HG02943 (cell line): ENCODE data around the gene LRPPRC.

ENCODE experiments used
- ATAC-seq: cut with Tn5 transposase; IDR thresholded peaks from one replicate; pipeline ENCODE4 v1.9.1; 2021; ENCODE audit warnings: mild to moderate bottlenecking, low read depth, moderate library complexity; ENCODE audit not compliant: unreplicated experiment

LRPPRC gene

GRCh38 chr2:43874776-43875451, 120.9 kb downstream of the LRPPRC start:
- ATAC-seq, result no peak

GRCh38 chr2:43872151-43872550, 123.6 kb downstream of the LRPPRC start:
- ATAC-seq, result no peak

GRCh38 chr2:43855292-43855691, 140.5 kb downstream of the LRPPRC start:
- ATAC-seq, result no peak

GRCh38 chr2:43854671-43855070, 141.1 kb downstream of the LRPPRC start:
- ATAC-seq, result no peak

GRCh38 chr2:43853141-43854081, 142.4 kb downstream of the LRPPRC start:
- ATAC-seq, result no peak

- no peak for ATAC-seq
Observed at GRCh38 chr2:43852196-43852730, 143.5 kb downstream of the LRPPRC start.

- ATAC-seq, result no peak
Observed at GRCh38 chr2:43851011-43851980, 144.5 kb downstream of the LRPPRC start.

- no peak for ATAC-seq
Observed at GRCh38 chr2:43848214-43848613, 147.6 kb downstream of the LRPPRC start.

GRCh38 chr2:43846140-43846793, 149.5 kb downstream of the LRPPRC start:
- ATAC-seq, result no peak

- ATAC-seq, result no peak
Observed at GRCh38 chr2:43845181-43845580, 150.6 kb downstream of the LRPPRC start.

- ATAC-seq, result no peak
Observed at GRCh38 chr2:43842866-43843226, 152.9 kb downstream of the LRPPRC start.

- ATAC-seq, result no peak
Observed at GRCh38 chr2:43841949-43842865, 153.6 kb downstream of the LRPPRC start.

- ATAC-seq, result no peak
Observed at GRCh38 chr2:43840965-43841364, 154.8 kb downstream of the LRPPRC start.

GRCh38 chr2:43839776-43840564, 155.8 kb downstream of the LRPPRC start:
- ATAC-seq, result no peak

GRCh38 chr2:43838560-43839267, 157.1 kb downstream of the LRPPRC start, which contains the start of the genes ABCG5 and ABCG8:
ABCG5 (minus strand) TSS chr2:43838839; CDS start chr2:43838679, 160 bp downstream.
ABCG8 (plus strand) TSS chr2:43838971; CDS start chr2:43839054, 83 bp downstream.
- no peak for ATAC-seq

GRCh38 chr2:43837831-43838559, 157.8 kb downstream of the LRPPRC start:
- ATAC-seq, result no peak

- no peak for ATAC-seq
Observed at GRCh38 chr2:43837033-43837432, 158.8 kb downstream of the LRPPRC start.
